ENCODE data around the gene C11orf16.
"Not testable (repeated sequence)": the region's sequence is repeated elsewhere in the genome, so short reads cannot be mapped to it uniquely, and the experiment has no call there.

Gene C11orf16

GRCh38 chr11:8891185-8891584 lies 41.6 kb downstream of the C11orf16 start:
- not testable (repeated sequence) for H3K27ac Mint-ChIP-seq; DNase-seq (ENCODE audit: low spot score); H3K4me3 Mint-ChIP-seq; H3K36me3 Mint-ChIP-seq (ENCODE audit: low read depth); H3K4me1 Mint-ChIP-seq (ENCODE audit: low read depth); H3K9me3 Mint-ChIP-seq
- peaks cover 20% of the 10 kb centered on the region for H3K27me3 Mint-ChIP-seq (ENCODE audit: low read depth)

DNA sequence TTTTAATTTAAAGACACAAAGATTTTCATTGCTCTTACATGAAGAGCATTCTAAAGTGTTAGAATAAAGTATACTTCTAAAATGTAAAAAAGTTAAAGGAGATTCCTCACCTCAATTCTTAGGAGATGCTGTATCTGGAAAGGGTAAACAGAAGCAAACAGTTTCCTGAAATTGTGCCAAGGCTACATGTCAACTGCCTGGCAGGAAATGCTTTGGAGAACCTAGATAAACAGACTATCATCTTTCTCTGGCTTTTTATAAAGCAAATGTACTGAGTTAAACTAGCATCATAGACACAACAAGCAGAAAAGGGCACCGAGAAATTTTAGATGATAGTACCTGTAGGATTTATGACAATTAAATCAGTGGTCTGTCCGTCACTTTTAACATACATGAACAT lies 46.4 kb downstream of the C11orf16 start:
- Mint-ChIP-seq H3K4me1 (ENCODE audit: low read depth) (no peaks in the 10 kb centered on the region), H3K36me3 (ENCODE audit: low read depth) (no peaks in the 10 kb centered on the region), H3K27me3 (ENCODE audit: low read depth) (peaks cover 21% of the 10 kb centered on the region), H3K27ac (no peak overlapping the region), H3K9me3 (peaks cover 5% of the 10 kb centered on the region), H3K4me3 (no peak overlapping the region)
- DNase-seq (ENCODE audit: low spot score) = no peak

GRCh38 chr11:8881585-8881984 lies 51.2 kb downstream of the C11orf16 start:
- not testable (repeated sequence) for H3K4me3 Mint-ChIP-seq; H3K27ac Mint-ChIP-seq; H3K9me3 Mint-ChIP-seq; H3K4me1 Mint-ChIP-seq (ENCODE audit: low read depth); H3K36me3 Mint-ChIP-seq (ENCODE audit: low read depth); DNase-seq (ENCODE audit: low spot score)
- H3K27me3 Mint-ChIP-seq (ENCODE audit: low read depth) = peaks cover 24% of the 10 kb centered on the region

GRCh38 chr11:8878771-8879170 lies 54.0 kb downstream of the C11orf16 start:
- no peak overlapping the region for H3K4me3 Mint-ChIP-seq
- no peak overlapping the region for H3K27ac Mint-ChIP-seq
- H3K27me3 Mint-ChIP-seq (ENCODE audit: low read depth) = peaks cover 35% of the 10 kb centered on the region
- no peaks in the 10 kb centered on the region for H3K36me3 Mint-ChIP-seq (ENCODE audit: low read depth)
- no peaks in the 10 kb centered on the region for H3K9me3 Mint-ChIP-seq
- no peak for DNase-seq (ENCODE audit: low spot score)
- H3K4me1 Mint-ChIP-seq (ENCODE audit: low read depth) = peaks cover 5% of the 10 kb centered on the region

- H3K27me3 Mint-ChIP-seq (ENCODE audit: low read depth) = peaks cover 58% of the 10 kb centered on the region
These were observed 58.9 kb downstream of the C11orf16 start for GRCh38 chr11:8873741-8874405.

DNA sequence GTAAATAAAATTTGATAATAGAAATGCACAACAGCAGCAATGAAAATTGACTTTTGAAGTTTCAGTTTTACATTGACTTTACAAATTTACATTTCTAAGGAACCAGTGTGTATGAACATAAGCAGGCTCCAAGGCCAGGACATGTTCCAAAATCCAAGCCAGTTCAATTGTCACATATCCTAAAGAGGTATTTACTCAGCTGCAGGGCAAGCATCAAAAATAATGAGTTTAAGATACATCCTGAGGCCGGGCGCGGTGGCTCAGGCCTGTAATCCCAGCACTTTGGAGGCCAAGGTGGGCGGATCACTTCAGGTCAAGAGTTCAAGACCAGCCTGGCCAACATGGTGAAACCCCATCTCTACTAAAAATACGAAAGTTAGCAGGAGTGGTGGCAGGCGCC lies 60.8 kb downstream of the C11orf16 start:
- Mint-ChIP-seq H3K27ac (no peak overlapping the region), H3K27me3 (ENCODE audit: low read depth) (peaks cover 61% of the 10 kb centered on the region), H3K4me1 (ENCODE audit: low read depth) (peaks cover 7% of the 10 kb centered on the region), H3K36me3 (ENCODE audit: low read depth) (no peaks in the 10 kb centered on the region), H3K9me3 (no peaks in the 10 kb centered on the region), H3K4me3 (no peak overlapping the region)
- DNase-seq (ENCODE audit: low spot score) = no peak

More at GRCh38 chr11:8873741-8874405, 58.9 kb downstream of the C11orf16 start:
- H3K4me1 Mint-ChIP-seq (ENCODE audit: low read depth) = peaks cover 7% of the 10 kb centered on the region
- H3K4me3 Mint-ChIP-seq = no peak overlapping the region
- DNase-seq (ENCODE audit: low spot score) = no peak
- no peaks in the 10 kb centered on the region for H3K36me3 Mint-ChIP-seq (ENCODE audit: low read depth)
- no peaks in the 10 kb centered on the region for H3K9me3 Mint-ChIP-seq
- H3K27ac Mint-ChIP-seq = no peak overlapping the region

GRCh38 chr11:8871171-8871775 lies 61.5 kb downstream of the C11orf16 start:
- H3K27me3 Mint-ChIP-seq (ENCODE audit: low read depth) = peaks cover 64% of the 10 kb centered on the region
- no peaks in the 10 kb centered on the region for H3K9me3 Mint-ChIP-seq
- H3K36me3 Mint-ChIP-seq (ENCODE audit: low read depth) = no peaks in the 10 kb centered on the region
- H3K4me1 Mint-ChIP-seq (ENCODE audit: low read depth) = peaks cover 7% of the 10 kb centered on the region
- no peak overlapping the region for H3K27ac Mint-ChIP-seq
- no peak for DNase-seq (ENCODE audit: low spot score)
- peak overlapping the region; percentile 50 for H3K4me3 Mint-ChIP-seq

GRCh38 chr11:8870411-8871170 lies 62.2 kb downstream of the C11orf16 start:
- no peak for DNase-seq (ENCODE audit: low spot score)
- H3K4me3 Mint-ChIP-seq = peak overlapping the region; percentile 67
- H3K4me1 Mint-ChIP-seq (ENCODE audit: low read depth) = peaks cover 7% of the 10 kb centered on the region
- no peak overlapping the region for H3K27ac Mint-ChIP-seq
- H3K27me3 Mint-ChIP-seq (ENCODE audit: low read depth) = peaks cover 66% of the 10 kb centered on the region
- H3K9me3 Mint-ChIP-seq = no peaks in the 10 kb centered on the region
- no peaks in the 10 kb centered on the region for H3K36me3 Mint-ChIP-seq (ENCODE audit: low read depth)

Measured in T-helper 2 cell treated with Interferon-gamma antibody and Interleukin-4, amounts not matched to agents 5 μg/mL and 100 μg/mL, for 36 hours (primary cell).